Measurements from ENCODE around the gene ARMC2. TPM values are rescaled to one million over a fixed set of nuclear protein-coding genes. Genes with fewer than 3 reads are reported as not detected.

ARMC2 gene
- total RNA-seq, 1 donor from 2014 or later, result 5.2 TPM

DNA sequence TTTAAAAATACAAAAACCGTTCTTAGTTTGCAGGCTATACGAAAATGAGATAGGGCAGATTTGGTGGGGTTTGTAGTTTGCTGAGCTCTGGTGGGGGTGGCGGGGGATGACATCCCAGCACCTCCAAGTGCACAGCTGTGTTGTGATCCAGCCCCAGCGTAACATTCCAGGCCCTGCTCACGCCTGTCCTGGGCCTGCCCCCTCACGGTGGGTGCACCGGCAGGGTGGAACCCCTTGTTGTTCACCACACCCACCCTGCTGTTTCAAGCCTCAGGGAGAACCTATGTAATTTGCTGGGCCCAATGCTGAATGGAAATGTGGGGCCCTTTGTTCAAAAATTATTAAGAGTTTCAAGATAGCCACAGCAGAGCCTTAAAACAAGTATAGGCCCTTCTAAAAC lies 25.0 kb downstream of the ARMC2 start:
- Histone ChIP-seq H3K9me3 (ENCODE audit: insufficient read depth, low read depth, low read length) (no peaks in the 10 kb centered on the region), H3K9ac (ENCODE audit: low read length) (no peak overlapping the region), H3K27me3 (ENCODE audit: insufficient read depth, low read length) (no peaks in the 10 kb centered on the region), H4K20me1 (ENCODE audit: insufficient read depth, low read length) (no peaks in the 10 kb centered on the region), H3K4me1 (ENCODE audit: insufficient read depth, low read length) (no peaks in the 10 kb centered on the region), H3K79me2 (ENCODE audit: insufficient read depth, low read length) (no peaks in the 10 kb centered on the region), H3K4me3 (ENCODE audit: insufficient read depth, low read depth, low read length) (no peak overlapping the region), H3K27ac (ENCODE audit: low read depth, low read length) (no peak overlapping the region), H3K36me3 (ENCODE audit: insufficient read depth, low read length) (no peaks in the 10 kb centered on the region), H2AFZ (ENCODE audit: low read depth, low read length) (no peak overlapping the region), H3K4me2 (ENCODE audit: low read length) (no peak overlapping the region)
- peaks cover 21% of the 10 kb centered on the region for H3K36me3 Mint-ChIP-seq (ENCODE audit: low read depth, unreplicated experiment)
- H3K27me3 Mint-ChIP-seq (ENCODE audit: low read depth, unreplicated experiment), result no peaks in the 10 kb centered on the region
- no peak overlapping the region for H3K27ac Mint-ChIP-seq (ENCODE audit: unreplicated experiment)
- DNase-seq (ENCODE audit: low read depth), result no peak
- FAIRE-seq, result no peak
- no peak overlapping the region for H3K4me3 Mint-ChIP-seq (ENCODE audit: unreplicated experiment)
- peaks cover 3% of the 10 kb centered on the region for H3K9me3 Mint-ChIP-seq (ENCODE audit: unreplicated experiment)
- TF ChIP-seq, protein P1, sequence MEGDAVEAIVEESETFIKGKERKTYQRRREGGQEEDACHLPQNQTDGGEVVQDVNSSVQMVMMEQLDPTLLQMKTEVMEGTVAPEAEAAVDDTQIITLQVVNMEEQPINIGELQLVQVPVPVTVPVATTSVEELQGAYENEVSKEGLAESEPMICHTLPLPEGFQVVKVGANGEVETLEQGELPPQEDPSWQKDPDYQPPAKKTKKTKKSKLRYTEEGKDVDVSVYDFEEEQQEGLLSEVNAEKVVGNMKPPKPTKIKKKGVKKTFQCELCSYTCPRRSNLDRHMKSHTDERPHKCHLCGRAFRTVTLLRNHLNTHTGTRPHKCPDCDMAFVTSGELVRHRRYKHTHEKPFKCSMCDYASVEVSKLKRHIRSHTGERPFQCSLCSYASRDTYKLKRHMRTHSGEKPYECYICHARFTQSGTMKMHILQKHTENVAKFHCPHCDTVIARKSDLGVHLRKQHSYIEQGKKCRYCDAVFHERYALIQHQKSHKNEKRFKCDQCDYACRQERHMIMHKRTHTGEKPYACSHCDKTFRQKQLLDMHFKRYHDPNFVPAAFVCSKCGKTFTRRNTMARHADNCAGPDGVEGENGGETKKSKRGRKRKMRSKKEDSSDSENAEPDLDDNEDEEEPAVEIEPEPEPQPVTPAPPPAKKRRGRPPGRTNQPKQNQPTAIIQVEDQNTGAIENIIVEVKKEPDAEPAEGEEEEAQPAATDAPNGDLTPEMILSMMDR (IDR thresholded peaks at IDR 0.05; ENCODE audit: insufficient read depth, low read depth, low read length), result no peak
- no peak for TF ChIP-seq EZH2 (IDR thresholded peaks at IDR 0.05; ENCODE audit: insufficient read depth, low read length)
- peaks cover 5% of the 10 kb centered on the region for H3K4me1 Mint-ChIP-seq (ENCODE audit: low read depth, unreplicated experiment)

DNA sequence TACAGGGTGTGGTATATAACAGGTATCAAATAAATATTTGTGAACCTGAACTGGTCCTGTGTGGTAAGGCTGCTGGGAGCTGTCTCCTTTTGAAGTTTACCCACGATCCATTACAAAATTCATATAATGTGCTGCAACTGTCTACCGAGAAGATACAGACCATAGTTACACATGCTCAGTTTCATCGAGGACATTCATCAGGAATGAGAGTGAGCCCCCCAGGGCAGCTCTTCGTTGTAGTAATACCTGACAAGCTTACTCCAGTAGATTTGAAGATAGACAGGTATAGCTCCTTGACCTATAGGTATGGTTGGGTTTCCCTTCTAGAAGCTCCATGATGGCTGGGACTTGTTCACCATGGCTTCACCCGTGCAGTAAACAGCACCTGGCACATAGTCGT lies 25.7 kb downstream of the ARMC2 start:
- H3K36me3 ChIP-seq (ENCODE audit: insufficient read depth, low read length), result no peaks in the 10 kb centered on the region
- TF ChIP-seq EZH2 (IDR thresholded peaks at IDR 0.05; ENCODE audit: insufficient read depth, low read length), result no peak
- TF ChIP-seq, protein P1 (IDR thresholded peaks at IDR 0.05; ENCODE audit: insufficient read depth, low read depth, low read length), result no peak
- H3K4me1 Mint-ChIP-seq (ENCODE audit: low read depth, unreplicated experiment), result peaks cover 5% of the 10 kb centered on the region
- H3K4me3 ChIP-seq (ENCODE audit: insufficient read depth, low read depth, low read length), result no peak overlapping the region
- FAIRE-seq (no peak), DNase-seq (ENCODE audit: low read depth) (no peak)
- H3K9me3 Mint-ChIP-seq (ENCODE audit: unreplicated experiment), result peaks cover 4% of the 10 kb centered on the region
- no peak overlapping the region for H3K9ac ChIP-seq (ENCODE audit: low read length)
- no peak overlapping the region for H2AFZ ChIP-seq (ENCODE audit: low read depth, low read length)
- no peak overlapping the region for H3K27ac Mint-ChIP-seq (ENCODE audit: unreplicated experiment)
- H3K27me3 Mint-ChIP-seq (ENCODE audit: low read depth, unreplicated experiment), result no peaks in the 10 kb centered on the region
- H3K9me3 ChIP-seq (ENCODE audit: insufficient read depth, low read depth, low read length), result no peaks in the 10 kb centered on the region
- H3K27me3 ChIP-seq (ENCODE audit: insufficient read depth, low read length), result no peaks in the 10 kb centered on the region
- H3K4me3 Mint-ChIP-seq (ENCODE audit: unreplicated experiment), result no peak overlapping the region
- H4K20me1 ChIP-seq (ENCODE audit: insufficient read depth, low read length), result no peaks in the 10 kb centered on the region
- H3K79me2 ChIP-seq (ENCODE audit: insufficient read depth, low read length), result no peaks in the 10 kb centered on the region
- H3K36me3 Mint-ChIP-seq (ENCODE audit: low read depth, unreplicated experiment), result peaks cover 22% of the 10 kb centered on the region
- no peaks in the 10 kb centered on the region for H3K4me1 ChIP-seq (ENCODE audit: insufficient read depth, low read length)
- H3K4me2 ChIP-seq (ENCODE audit: low read length), result no peak overlapping the region
- no peak overlapping the region for H3K27ac ChIP-seq (ENCODE audit: low read depth, low read length)

DNA sequence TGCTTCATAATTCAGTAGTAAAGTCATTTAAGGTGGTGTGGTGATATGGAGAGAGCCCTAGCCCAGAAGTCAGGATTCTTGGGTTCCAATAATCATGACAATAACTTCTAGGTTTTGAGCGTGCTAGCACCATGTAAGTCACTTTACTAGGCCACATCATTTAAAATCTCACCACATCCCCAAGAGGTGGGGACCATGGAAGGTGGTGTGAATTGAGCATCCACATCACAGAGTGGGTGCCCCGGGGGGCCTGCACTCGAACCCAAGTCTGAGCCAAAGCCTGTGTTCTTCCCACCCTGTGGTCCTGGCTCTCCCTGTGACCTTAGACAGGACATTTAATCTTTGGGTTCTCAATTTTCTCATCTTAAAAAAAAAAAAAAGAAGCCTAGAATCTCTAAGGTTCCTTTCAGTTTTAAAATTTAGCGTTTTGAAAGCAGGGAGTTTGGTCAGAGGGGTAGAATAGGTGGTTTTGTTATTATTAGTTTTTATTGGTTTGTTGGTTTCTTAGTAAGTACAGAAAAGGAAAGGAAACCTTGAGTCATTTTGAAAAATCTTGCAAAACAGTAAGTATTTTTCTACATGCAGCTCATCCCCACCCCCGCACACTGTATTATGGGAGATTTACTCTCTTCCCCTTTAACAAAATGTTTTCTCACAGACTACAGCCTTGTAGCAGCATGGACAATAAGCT lies 26.4 kb downstream of the ARMC2 start:
- no peak overlapping the region for H3K4me3 Mint-ChIP-seq (ENCODE audit: unreplicated experiment)
- no peak overlapping the region for H3K27ac ChIP-seq (ENCODE audit: low read depth, low read length)
- H3K9ac ChIP-seq (ENCODE audit: low read length), result no peak overlapping the region
- no peak overlapping the region for H3K4me3 ChIP-seq (ENCODE audit: insufficient read depth, low read depth, low read length)
- no peaks in the 10 kb centered on the region for H3K36me3 ChIP-seq (ENCODE audit: insufficient read depth, low read length)
- H3K27me3 ChIP-seq (ENCODE audit: insufficient read depth, low read length), result no peaks in the 10 kb centered on the region
- peaks cover 4% of the 10 kb centered on the region for H3K9me3 Mint-ChIP-seq (ENCODE audit: unreplicated experiment)
- H3K9me3 ChIP-seq (ENCODE audit: insufficient read depth, low read depth, low read length), result no peaks in the 10 kb centered on the region
- H3K36me3 Mint-ChIP-seq (ENCODE audit: low read depth, unreplicated experiment), result peaks cover 23% of the 10 kb centered on the region
- no peak overlapping the region for H3K27ac Mint-ChIP-seq (ENCODE audit: unreplicated experiment)
- H3K4me2 ChIP-seq (ENCODE audit: low read length), result no peak overlapping the region
- DNase-seq (ENCODE audit: low read depth) (no peak), FAIRE-seq (no peak)
- H4K20me1 ChIP-seq (ENCODE audit: insufficient read depth, low read length), result no peaks in the 10 kb centered on the region
- H3K27me3 Mint-ChIP-seq (ENCODE audit: low read depth, unreplicated experiment), result no peaks in the 10 kb centered on the region
- H3K4me1 ChIP-seq (ENCODE audit: insufficient read depth, low read length), result no peaks in the 10 kb centered on the region
- TF ChIP-seq, protein P1 (IDR thresholded peaks at IDR 0.05; ENCODE audit: insufficient read depth, low read depth, low read length), result no peak
- TF ChIP-seq EZH2 (IDR thresholded peaks at IDR 0.05; ENCODE audit: insufficient read depth, low read length), result no peak
- H3K79me2 ChIP-seq (ENCODE audit: insufficient read depth, low read length), result no peaks in the 10 kb centered on the region
- no peak overlapping the region for H2AFZ ChIP-seq (ENCODE audit: low read depth, low read length)
- H3K4me1 Mint-ChIP-seq (ENCODE audit: low read depth, unreplicated experiment), result peaks cover 5% of the 10 kb centered on the region
